Measurements from ENCODE around the gene MRM3.

DNA sequence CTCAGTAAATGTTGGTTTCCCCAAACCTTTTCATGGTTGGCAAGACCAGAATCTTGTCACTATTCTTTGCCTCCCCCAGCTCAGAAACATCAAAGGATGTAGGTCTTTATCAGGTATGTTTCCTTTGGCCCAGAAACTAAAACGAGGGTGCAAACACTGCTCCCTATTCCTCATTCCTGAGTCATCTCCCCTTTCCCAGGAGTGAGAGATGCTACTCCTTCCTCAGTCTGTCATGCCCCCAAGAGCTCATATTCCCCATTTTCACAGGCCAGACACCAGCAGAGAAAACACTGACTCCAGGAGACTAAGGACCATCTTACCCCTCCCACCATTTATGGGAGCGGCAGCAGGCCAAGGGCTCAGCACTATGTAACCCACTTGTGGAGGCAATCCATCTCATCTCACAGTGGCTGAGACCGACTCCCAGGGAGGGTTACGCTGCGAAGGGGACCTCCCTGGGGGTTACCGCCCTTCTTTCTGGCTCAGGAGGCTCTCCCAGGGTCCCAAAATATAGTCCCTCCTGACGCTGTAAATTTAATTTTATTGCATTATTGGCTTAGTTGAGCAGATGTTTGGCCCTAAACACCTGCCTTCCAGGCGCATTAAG, 31.6 kb upstream of the MRM3 start:
- TF ChIP-seq POLR2A (IDR thresholded peaks at IDR 0.05) (no peak), POLR2AphosphoS5 (IDR thresholded peaks at IDR 0.05) (no peak), EP300 (IDR thresholded peaks at IDR 0.05) (no peak)
- TF ChIP-seq, protein P1, sequence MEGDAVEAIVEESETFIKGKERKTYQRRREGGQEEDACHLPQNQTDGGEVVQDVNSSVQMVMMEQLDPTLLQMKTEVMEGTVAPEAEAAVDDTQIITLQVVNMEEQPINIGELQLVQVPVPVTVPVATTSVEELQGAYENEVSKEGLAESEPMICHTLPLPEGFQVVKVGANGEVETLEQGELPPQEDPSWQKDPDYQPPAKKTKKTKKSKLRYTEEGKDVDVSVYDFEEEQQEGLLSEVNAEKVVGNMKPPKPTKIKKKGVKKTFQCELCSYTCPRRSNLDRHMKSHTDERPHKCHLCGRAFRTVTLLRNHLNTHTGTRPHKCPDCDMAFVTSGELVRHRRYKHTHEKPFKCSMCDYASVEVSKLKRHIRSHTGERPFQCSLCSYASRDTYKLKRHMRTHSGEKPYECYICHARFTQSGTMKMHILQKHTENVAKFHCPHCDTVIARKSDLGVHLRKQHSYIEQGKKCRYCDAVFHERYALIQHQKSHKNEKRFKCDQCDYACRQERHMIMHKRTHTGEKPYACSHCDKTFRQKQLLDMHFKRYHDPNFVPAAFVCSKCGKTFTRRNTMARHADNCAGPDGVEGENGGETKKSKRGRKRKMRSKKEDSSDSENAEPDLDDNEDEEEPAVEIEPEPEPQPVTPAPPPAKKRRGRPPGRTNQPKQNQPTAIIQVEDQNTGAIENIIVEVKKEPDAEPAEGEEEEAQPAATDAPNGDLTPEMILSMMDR (IDR thresholded peaks at IDR 0.05), result no peak

Data from gastroesophageal sphincter (tissue), 3 donors.